ENCODE data around the gene PTPRN2. TPM values are rescaled to one million over a fixed set of nuclear protein-coding genes. Genes with fewer than 3 reads are reported as not detected.

The PTPRN2 gene
- total and polyA plus RNA-seq, 2 experiments from 2014 or later: 0.28 TPM; not detected in 1

- no peak overlapping the region for H3K27ac ChIP-seq
- TF ChIP-seq, protein P1, sequence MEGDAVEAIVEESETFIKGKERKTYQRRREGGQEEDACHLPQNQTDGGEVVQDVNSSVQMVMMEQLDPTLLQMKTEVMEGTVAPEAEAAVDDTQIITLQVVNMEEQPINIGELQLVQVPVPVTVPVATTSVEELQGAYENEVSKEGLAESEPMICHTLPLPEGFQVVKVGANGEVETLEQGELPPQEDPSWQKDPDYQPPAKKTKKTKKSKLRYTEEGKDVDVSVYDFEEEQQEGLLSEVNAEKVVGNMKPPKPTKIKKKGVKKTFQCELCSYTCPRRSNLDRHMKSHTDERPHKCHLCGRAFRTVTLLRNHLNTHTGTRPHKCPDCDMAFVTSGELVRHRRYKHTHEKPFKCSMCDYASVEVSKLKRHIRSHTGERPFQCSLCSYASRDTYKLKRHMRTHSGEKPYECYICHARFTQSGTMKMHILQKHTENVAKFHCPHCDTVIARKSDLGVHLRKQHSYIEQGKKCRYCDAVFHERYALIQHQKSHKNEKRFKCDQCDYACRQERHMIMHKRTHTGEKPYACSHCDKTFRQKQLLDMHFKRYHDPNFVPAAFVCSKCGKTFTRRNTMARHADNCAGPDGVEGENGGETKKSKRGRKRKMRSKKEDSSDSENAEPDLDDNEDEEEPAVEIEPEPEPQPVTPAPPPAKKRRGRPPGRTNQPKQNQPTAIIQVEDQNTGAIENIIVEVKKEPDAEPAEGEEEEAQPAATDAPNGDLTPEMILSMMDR (IDR thresholded peaks at IDR 0.05; ENCODE audit: low read depth, low read length): no peak
- H3K9me3 ChIP-seq (ENCODE audit: low read depth): no peaks in the 10 kb centered on the region
- H3K36me3 ChIP-seq: no peaks in the 10 kb centered on the region
- no peak for DNase-seq (ENCODE audit: low read depth in 1 of 2, low spot score in 1 of 2)
- no peaks in the 10 kb centered on the region for H3K4me1 ChIP-seq (ENCODE audit: low read depth)
- no peak overlapping the region for H3K4me3 ChIP-seq
- H3K27me3 ChIP-seq: no peaks in the 10 kb centered on the region
Observed at GRCh38 chr7:158188676-158189075, 398.9 kb downstream of the PTPRN2 start.

DNA sequence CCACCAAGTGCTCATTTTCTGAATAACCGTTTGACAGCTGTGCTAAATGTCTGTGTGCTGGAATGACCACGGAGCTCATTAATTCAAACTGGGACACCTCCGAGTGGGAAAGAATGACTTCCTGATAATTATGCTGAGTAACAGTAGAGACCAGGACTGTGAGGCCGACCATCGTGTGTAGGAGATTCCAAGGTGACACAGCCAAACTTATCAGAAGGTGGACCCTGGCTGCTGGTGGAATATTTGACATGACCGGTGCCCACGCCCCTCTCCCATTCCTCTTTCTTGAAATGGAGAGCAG is 400.0 kb downstream of the PTPRN2 start:
- TF ChIP-seq, protein P1 (IDR thresholded peaks at IDR 0.05; ENCODE audit: low read depth, low read length): no peak
- H3K36me3 ChIP-seq: no peaks in the 10 kb centered on the region
- H3K27me3 ChIP-seq: no peaks in the 10 kb centered on the region
- no peak overlapping the region for H3K27ac ChIP-seq
- no peak for DNase-seq (ENCODE audit: low read depth in 1 of 2, low spot score in 1 of 2)
- H3K9me3 ChIP-seq (ENCODE audit: low read depth): no peaks in the 10 kb centered on the region
- H3K4me3 ChIP-seq: no peak overlapping the region
- H3K4me1 ChIP-seq (ENCODE audit: low read depth): no peaks in the 10 kb centered on the region

DNA sequence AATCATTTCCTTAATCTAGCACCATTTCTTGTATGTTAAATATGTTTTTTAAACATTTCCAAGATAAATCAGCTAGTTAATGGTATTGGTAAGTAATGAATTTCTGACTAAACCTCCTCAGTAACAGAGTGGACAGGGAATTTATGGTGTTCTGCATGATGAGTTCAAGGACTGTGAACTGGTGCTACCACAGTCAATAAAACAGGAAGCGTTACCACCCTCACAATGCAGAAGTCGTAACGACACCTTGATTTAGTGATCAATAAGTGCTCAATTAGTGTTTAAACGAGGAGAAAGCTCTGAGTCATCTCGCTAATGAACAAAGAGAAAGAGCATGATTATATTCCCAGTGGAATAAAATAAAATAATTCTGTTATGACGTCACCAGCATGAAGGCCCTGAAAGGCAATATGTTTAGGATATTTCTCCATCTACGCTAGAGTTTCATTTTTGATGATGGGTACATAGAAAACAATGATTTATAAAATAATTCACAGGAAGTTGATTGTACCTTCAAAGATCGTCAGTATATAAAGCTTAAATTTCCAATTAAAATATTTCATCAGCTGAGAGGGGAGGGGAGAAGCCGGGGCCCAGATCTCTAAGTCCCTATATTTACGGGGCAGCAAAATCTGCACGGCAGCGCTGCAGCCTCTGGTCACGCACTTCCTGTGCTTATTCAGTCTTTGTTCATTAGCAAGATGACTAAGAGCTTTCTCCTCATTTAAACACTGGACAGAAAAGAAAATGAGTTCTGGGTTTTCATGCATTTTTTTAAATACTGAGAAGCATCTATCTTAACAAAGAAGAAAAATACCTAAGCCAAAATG is 400.5 kb downstream of the PTPRN2 start:
- no peaks in the 10 kb centered on the region for H3K27me3 ChIP-seq
- TF ChIP-seq, protein P1 (IDR thresholded peaks at IDR 0.05; ENCODE audit: low read depth, low read length): no peak

DNA sequence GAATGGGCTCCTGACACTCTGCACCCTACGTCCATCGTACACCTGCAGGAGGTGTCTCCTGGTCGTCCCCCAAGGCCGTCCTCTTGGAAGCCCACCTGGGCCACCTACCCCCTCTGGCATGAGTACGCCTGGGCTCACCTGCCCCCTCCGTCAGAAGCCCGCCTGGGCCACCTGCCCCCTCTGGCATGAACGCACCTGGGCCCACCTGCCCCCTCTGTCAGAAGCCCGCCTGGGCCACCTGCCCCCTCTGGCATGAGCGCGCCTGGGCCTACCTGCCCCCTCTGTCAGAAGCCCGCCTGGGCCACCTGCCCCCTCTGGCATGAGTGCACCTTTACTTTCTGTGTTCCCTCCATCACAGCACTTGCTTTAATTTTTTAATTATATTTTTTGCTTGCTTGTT is 401.2 kb downstream of the PTPRN2 start:
- no peak overlapping the region for H3K4me3 ChIP-seq
- no peaks in the 10 kb centered on the region for H3K36me3 ChIP-seq
- H3K27ac ChIP-seq: no peak overlapping the region
- H3K27me3 ChIP-seq: no peaks in the 10 kb centered on the region
- TF ChIP-seq, protein P1 (IDR thresholded peaks at IDR 0.05; ENCODE audit: low read depth, low read length): no peak
- H3K4me1 ChIP-seq (ENCODE audit: low read depth): no peaks in the 10 kb centered on the region
- H3K9me3 ChIP-seq (ENCODE audit: low read depth): no peaks in the 10 kb centered on the region
- no peak for DNase-seq (ENCODE audit: low read depth in 1 of 2, low spot score in 1 of 2)

More for the DNA sequence above, 400.5 kb downstream of the PTPRN2 start:
- Histone ChIP-seq H3K4me1 (ENCODE audit: low read depth) (no peaks in the 10 kb centered on the region), H3K4me3 (no peak overlapping the region), H3K27ac (no peak overlapping the region), H3K9me3 (ENCODE audit: low read depth) (no peaks in the 10 kb centered on the region), H3K36me3 (no peaks in the 10 kb centered on the region)
- DNase-seq (ENCODE audit: low read depth in 1 of 2, low spot score in 1 of 2): no peak

DNA sequence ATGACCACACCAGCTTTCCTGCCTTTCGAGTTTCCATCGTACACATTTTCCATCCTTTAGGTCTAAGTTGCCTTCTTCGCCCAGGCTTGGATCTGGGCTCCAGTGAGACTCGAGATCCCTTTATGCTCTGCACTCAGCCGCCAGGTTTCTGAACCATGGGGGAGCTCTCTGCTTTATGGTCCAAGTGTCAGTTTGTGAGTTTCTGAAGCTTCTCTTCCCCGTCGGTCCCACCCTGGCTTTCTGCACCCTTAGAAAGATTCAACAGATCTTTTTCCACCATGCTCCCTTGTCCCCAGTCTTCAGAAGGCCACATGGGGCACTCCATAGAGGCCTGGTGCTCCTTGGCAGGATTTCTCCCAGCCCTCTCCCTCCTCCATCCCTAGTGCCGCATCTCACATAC is 402.0 kb downstream of the PTPRN2 start:
- no peaks in the 10 kb centered on the region for H3K4me1 ChIP-seq (ENCODE audit: low read depth)
- DNase-seq (ENCODE audit: low read depth in 1 of 2, low spot score in 1 of 2): no peak
- no peak overlapping the region for H3K4me3 ChIP-seq
- H3K36me3 ChIP-seq: no peaks in the 10 kb centered on the region
- no peak overlapping the region for H3K27ac ChIP-seq
- no peaks in the 10 kb centered on the region for H3K9me3 ChIP-seq (ENCODE audit: low read depth)
- TF ChIP-seq, protein P1 (IDR thresholded peaks at IDR 0.05; ENCODE audit: low read depth, low read length): no peak
- H3K27me3 ChIP-seq: no peaks in the 10 kb centered on the region

Measured in cardiac muscle cell (in vitro differentiated cells and primary cell).